ENCODE results near the gene DENND1A.
"Not testable (repeated sequence)": the region's sequence is repeated elsewhere in the genome, so short reads cannot be mapped to it uniquely, and the experiment has no call there.

Gene DENND1A

GRCh38 chr9:123735376-123735775 is 194.6 kb downstream of the DENND1A start:
- DNase-seq (ENCODE audit: low read depth in 2 of 2) = no peak

GRCh38 chr9:123728571-123728970 is 201.4 kb downstream of the DENND1A start:
- DNase-seq (ENCODE audit: low read depth in 2 of 2) = not testable (repeated sequence)

GRCh38 chr9:123727332-123727731 is 202.6 kb downstream of the DENND1A start:
- no peak for DNase-seq (ENCODE audit: low read depth in 2 of 2)

GRCh38 chr9:123725389-123725788 is 204.5 kb downstream of the DENND1A start:
- no peak for DNase-seq (ENCODE audit: low read depth in 2 of 2)

- no peak for DNase-seq (ENCODE audit: low read depth in 2 of 2)
Measured at GRCh38 chr9:123724211-123724796, 205.6 kb downstream of the DENND1A start.

GRCh38 chr9:123723135-123723875 is 206.6 kb downstream of the DENND1A start:
- no peak for DNase-seq (ENCODE audit: low read depth in 2 of 2)

- DNase-seq (ENCODE audit: low read depth in 2 of 2) = no peak
Measured at GRCh38 chr9:123722378-123722777, 207.5 kb downstream of the DENND1A start.

- DNase-seq (ENCODE audit: low read depth in 2 of 2) = no peak
Measured at GRCh38 chr9:123718188-123718587, 211.7 kb downstream of the DENND1A start.

- DNase-seq (ENCODE audit: low read depth in 2 of 2) = no peak
Measured at GRCh38 chr9:123717581-123718175, 212.2 kb downstream of the DENND1A start.

- DNase-seq (ENCODE audit: low read depth in 2 of 2) = no peak
Measured at GRCh38 chr9:123716339-123716945, 213.5 kb downstream of the DENND1A start.

- no peak for DNase-seq (ENCODE audit: low read depth in 2 of 2)
Measured at GRCh38 chr9:123715258-123715657, 214.7 kb downstream of the DENND1A start.

- no peak for DNase-seq (ENCODE audit: low read depth in 2 of 2)
Measured at GRCh38 chr9:123713282-123713681, 216.6 kb downstream of the DENND1A start.

- DNase-seq (ENCODE audit: low read depth in 2 of 2) = no peak
Measured at GRCh38 chr9:123712399-123712798, 217.5 kb downstream of the DENND1A start.

- no peak for DNase-seq (ENCODE audit: low read depth in 2 of 2)
Measured at GRCh38 chr9:123710299-123710698, 219.6 kb downstream of the DENND1A start.

- no peak for DNase-seq (ENCODE audit: low read depth in 2 of 2)
Measured at GRCh38 chr9:123702483-123702882, 227.4 kb downstream of the DENND1A start.

- DNase-seq (ENCODE audit: low read depth in 2 of 2) = no peak
Measured at GRCh38 chr9:123697686-123698085, 232.2 kb downstream of the DENND1A start.

GRCh38 chr9:123696476-123696875 is 233.4 kb downstream of the DENND1A start:
- DNase-seq (ENCODE audit: low read depth in 2 of 2) = no peak

- DNase-seq (ENCODE audit: low read depth in 2 of 2) = no peak
Measured at GRCh38 chr9:123695386-123695785, 234.5 kb downstream of the DENND1A start.

GRCh38 chr9:123691765-123692303 is 238.1 kb downstream of the DENND1A start:
- no peak for DNase-seq (ENCODE audit: low read depth in 2 of 2)

- DNase-seq (ENCODE audit: low read depth in 2 of 2) = no peak
Measured at GRCh38 chr9:123689701-123690428, 240.1 kb downstream of the DENND1A start.

GRCh38 chr9:123687246-123687751 is 242.6 kb downstream of the DENND1A start:
- no peak for DNase-seq (ENCODE audit: low read depth in 2 of 2)

GRCh38 chr9:123686829-123687192 is 243.1 kb downstream of the DENND1A start:
- DNase-seq (ENCODE audit: low read depth in 2 of 2) = no peak

Measured in stimulated activated CD8-positive, alpha-beta memory T cell treated with anti-CD3 and anti-CD28 coated beads, Interleukin-2, amount 100 ng/mL, for 48 hours (primary cell).